Endodermal cell (in vitro differentiated cells): ENCODE data around the gene AGBL1. TPM values are rescaled to one million over a fixed set of nuclear protein-coding genes. Genes with fewer than 3 reads are reported as not detected.

Source experiments
- DNase-seq: peaks from one replicate; pipeline ENCODE4 v3.0.0-alpha.2; 2017
- H3K27ac ChIP-seq: 2 replicates; pipeline ENCODE4 v1.5.1; 2013; ENCODE audit warnings: mild to moderate bottlenecking, low read depth, low read length, moderate library complexity
- H3K27me3 ChIP-seq: 2 replicates; pipeline ENCODE4 v1.6.1; 2013; ENCODE audit warnings: mild to moderate bottlenecking, low read length, moderate library complexity; ENCODE audit not compliant: insufficient read depth, control insufficient read depth, poor library complexity, severe bottlenecking
- H3K36me3 ChIP-seq: 2 replicates; pipeline ENCODE4 v1.7.0; 2013; ENCODE audit warnings: mild to moderate bottlenecking, low read length, moderate library complexity; ENCODE audit not compliant: control insufficient read depth, insufficient read depth
- H3K4me1 ChIP-seq: one replicate; pipeline ENCODE4 v1.7.0; 2013; ENCODE audit warnings: low read length; ENCODE audit not compliant: control insufficient read depth, insufficient read depth
- H3K4me3 ChIP-seq: 2 replicates; pipeline ENCODE4 v1.5.1; 2013; ENCODE audit warnings: mild to moderate bottlenecking, low read length, moderate library complexity
- H3K9ac ChIP-seq: 2 replicates; pipeline ENCODE4 v1.6.1; 2013; ENCODE audit warnings: mild to moderate bottlenecking, low read length, moderate library complexity; ENCODE audit not compliant: poor library complexity, severe bottlenecking; ENCODE audit errors: extremely low read depth
- H3K9me3 ChIP-seq: 2 replicates; pipeline ENCODE4 v1.6.1; 2013; ENCODE audit warnings: mild to moderate bottlenecking, low read length, moderate library complexity; ENCODE audit not compliant: control insufficient read depth
- H3K27ac Mint-ChIP-seq: 2 replicates; pipeline ENCODE4 v1.8.0; 2020; ENCODE audit warnings: mixed read lengths
- H3K27me3 Mint-ChIP-seq: 2 replicates; pipeline ENCODE4 v1.8.0; 2021; ENCODE audit warnings: mild to moderate bottlenecking, mixed read lengths; ENCODE audit not compliant: insufficient read depth
- H3K36me3 Mint-ChIP-seq: 2 replicates; pipeline ENCODE4 v1.8.0; 2020; ENCODE audit warnings: low read depth, mixed read lengths
- H3K4me1 Mint-ChIP-seq: 2 replicates; pipeline ENCODE4 v1.8.0; 2020; ENCODE audit warnings: mixed read lengths
- H3K4me3 Mint-ChIP-seq: 2 replicates; pipeline ENCODE4 v1.8.0; 2020; ENCODE audit warnings: mild to moderate bottlenecking, moderate library complexity, mixed read lengths
- H3K9me3 Mint-ChIP-seq: 2 replicates; pipeline ENCODE4 v1.8.0; 2020; ENCODE audit warnings: mild to moderate bottlenecking, mixed read lengths
- CTCF ChIP-seq: fragments of 200-600 bp; sonication (generic); conservative IDR thresholded peaks from 2 replicates; pipeline ENCODE4 v1.5.0; 2021; ENCODE audit warnings: antibody characterized with exemption, mild to moderate bottlenecking
- WGBS, 2 experiments: methylation state at CpG; one replicate each; pipeline versions ENCODE4 v1.1.5 to v1.1.7; 2013; ENCODE audit warnings: missing lambda C conversion rate in 2 of 2, mixed read lengths in 1 of 2; ENCODE audit not compliant: insufficient coverage in 1 of 2, insufficient read length in 1 of 2; 5-methylcytosine and 5-hydroxymethylcytosine counted together
- total RNA-seq, 2 donors: library from RNA; stranded (reverse); fragmentation: NEBNext Ultra II Directional in 1 of 2; extraction: Animal tissue kit (Norgen Biotek cat#: 25700) in 1 of 2; gene quantifications; 2 replicates in 1 of 2; 3 replicates in 1 of 2; pipeline ENCODE4 v1.2.1, GENCODE V29; 2021

Gene AGBL1
- total RNA-seq, 2 donors from 2014 or later: 0.07 to 0.11 TPM

- Mint-ChIP-seq H3K27ac (no peak overlapping the region), H3K4me3 (no peak overlapping the region), H3K4me1 (peaks cover 2% of the 10 kb centered on the region), H3K9me3 (no peaks in the 10 kb centered on the region), H3K36me3 (no peaks in the 10 kb centered on the region), H3K27me3 (no peaks in the 10 kb centered on the region)
- no peak for DNase-seq
- H3K27ac ChIP-seq: no peak overlapping the region
- WGBS, 2 experiments: 93 to 100% methylated on average over 1 to 3 of the region's 3 CpGs
- no peaks in the 10 kb centered on the region for H3K36me3 ChIP-seq
- TF ChIP-seq CTCF: no peak
- no peaks in the 10 kb centered on the region for H3K4me1 ChIP-seq
- no peaks in the 10 kb centered on the region for H3K27me3 ChIP-seq
- no peak overlapping the region for H3K4me3 ChIP-seq
- no peaks in the 10 kb centered on the region for H3K9me3 ChIP-seq
- no peak overlapping the region for H3K9ac ChIP-seq
Observed at GRCh38 chr15:86942285-86942684, 862.6 kb downstream of the AGBL1 start.

- no peaks in the 10 kb centered on the region for H3K27me3 Mint-ChIP-seq
- WGBS, 2 experiments: 91 to 95% methylated on average over 2 to 4 of the region's 4 CpGs
- no peaks in the 10 kb centered on the region for H3K9me3 Mint-ChIP-seq
Observed at GRCh38 chr15:86948719-86949118, 869.0 kb downstream of the AGBL1 start.

GRCh38 chr15:86959254-86959653, 879.6 kb downstream of the AGBL1 start:
- no peak overlapping the region for H3K9ac ChIP-seq
- H3K27me3 ChIP-seq: no peaks in the 10 kb centered on the region
- H3K9me3 ChIP-seq: no peaks in the 10 kb centered on the region
- Mint-ChIP-seq H3K4me1 (no peaks in the 10 kb centered on the region), H3K27me3 (no peaks in the 10 kb centered on the region), H3K36me3 (no peaks in the 10 kb centered on the region), H3K9me3 (no peaks in the 10 kb centered on the region), H3K4me3 (no peak overlapping the region), H3K27ac (no peak overlapping the region)
- no peaks in the 10 kb centered on the region for H3K4me1 ChIP-seq
- no peak for TF ChIP-seq CTCF
- H3K36me3 ChIP-seq: no peaks in the 10 kb centered on the region
- no peak for DNase-seq
- no peak overlapping the region for H3K4me3 ChIP-seq
- H3K27ac ChIP-seq: no peak overlapping the region

More at GRCh38 chr15:86948719-86949118, 869.0 kb downstream of the AGBL1 start:
- no peaks in the 10 kb centered on the region for H3K36me3 Mint-ChIP-seq
- H3K9me3 ChIP-seq: no peaks in the 10 kb centered on the region
- no peak for TF ChIP-seq CTCF
- H3K27me3 ChIP-seq: no peaks in the 10 kb centered on the region
- no peaks in the 10 kb centered on the region for H3K4me1 ChIP-seq
- H3K9ac ChIP-seq: no peak overlapping the region
- H3K27ac ChIP-seq: no peak overlapping the region
- H3K4me1 Mint-ChIP-seq: no peaks in the 10 kb centered on the region
- H3K4me3 Mint-ChIP-seq: no peak overlapping the region
- no peaks in the 10 kb centered on the region for H3K36me3 ChIP-seq
- no peak overlapping the region for H3K27ac Mint-ChIP-seq
- no peak overlapping the region for H3K4me3 ChIP-seq
- no peak for DNase-seq
